Measurements from ENCODE around the gene ASB5.

GRCh38 chr4:176268963-176269362 lies at the start of gene ASB5:
- TF ChIP-seq POLR2A (IDR thresholded peaks at IDR 0.05), result no peak
- TF ChIP-seq CTCF (IDR thresholded peaks at IDR 0.05), result no peak

All from Peyer's patch (tissue), 4 donors.